Left lung (tissue), 10 donors: ENCODE measurements around the gene GPX3. TPM values are rescaled to one million over a fixed set of nuclear protein-coding genes. Genes with fewer than 3 reads are reported as not detected.

Source experiments
- ATAC-seq: fragments of 200-7000 bp; cut with Tn5 transposase; one replicate; pipeline ENCODE4 v1.9.1; 2020; ENCODE audit warnings: moderate library complexity
- DNase-seq, 4 donors: peaks; one replicate each; pipeline ENCODE4 v3.0.0-alpha.2; 2013 to 2020
- H3K27ac ChIP-seq, 2 donors: fragments of 200-600 bp; sonication (generic) in 1 of 2; one replicate each; pipeline versions ENCODE4 v1.5.0 to v1.8.0; 2020 to 2021
- H3K27me3 ChIP-seq, 2 donors: fragments of 200-600 bp; sonication (generic) in 1 of 2; one replicate each; pipeline versions ENCODE4 v1.5.0 to v1.8.0; 2020 to 2021
- H3K36me3 ChIP-seq, 2 donors: fragments of 200-600 bp; sonication (generic) in 1 of 2; one replicate each; pipeline versions ENCODE4 v1.5.0 to v1.8.0; 2020 to 2021
- H3K4me1 ChIP-seq, 2 donors: fragments of 200-600 bp; one replicate each; pipeline ENCODE4 v1.8.0; 2021
- H3K4me3 ChIP-seq, 2 donors: fragments of 200-600 bp; sonication (generic) in 1 of 2; one replicate each; pipeline versions ENCODE4 v1.5.0 to v1.8.0; 2020 to 2021; ENCODE audit warnings: mild to moderate bottlenecking in 1 of 2
- H3K9me3 ChIP-seq, 2 donors: fragments of 200-600 bp; sonication (generic) in 1 of 2; one replicate each; pipeline versions ENCODE4 v1.5.0 to v1.8.0; 2020 to 2021
- intact Hi-C, 2 donors: fragments of 100-400 bp; cut with DNase I; formaldehyde crosslinking; loops; one replicate each; pipeline versions ENCODE4 v1.11.2 to v1.14.2; 2022
- polyA plus RNA-seq, 6 donors: library from polyadenylated mRNA; unstranded; fragments of 120-200 nt; gene quantifications; one replicate each; pipeline ENCODE4 v1.2.1, GENCODE V29; 2013; ENCODE audit not compliant: insufficient read length in 6 of 6
- total RNA-seq, 2 donors: library from RNA; stranded (reverse); fragmentation: NEBNext Ultra II Directional; extraction: Animal tissue kit (Norgen Biotek cat#: 25700); gene quantifications; one replicate each; pipeline ENCODE4 v1.2.1, GENCODE V29; 2021
- TF ChIP-seq, protein P1 (sequence below), 2 donors: fragments of 200-600 bp; sonication (generic) in 1 of 2; IDR thresholded peaks; one replicate each; pipeline versions ENCODE4 v1.5.0 to v1.8.0; 2021; ENCODE audit warnings: antibody characterized with exemption in 2 of 2
- donor health status: DM: no; HTN: yes; CAD: no.
- donor health status: DM: no; HTN: no; CAD: no.

Gene GPX3
- total and polyA plus RNA-seq, 8 donors, result 49.0 to 424 (median 77.2) TPM

DNA sequence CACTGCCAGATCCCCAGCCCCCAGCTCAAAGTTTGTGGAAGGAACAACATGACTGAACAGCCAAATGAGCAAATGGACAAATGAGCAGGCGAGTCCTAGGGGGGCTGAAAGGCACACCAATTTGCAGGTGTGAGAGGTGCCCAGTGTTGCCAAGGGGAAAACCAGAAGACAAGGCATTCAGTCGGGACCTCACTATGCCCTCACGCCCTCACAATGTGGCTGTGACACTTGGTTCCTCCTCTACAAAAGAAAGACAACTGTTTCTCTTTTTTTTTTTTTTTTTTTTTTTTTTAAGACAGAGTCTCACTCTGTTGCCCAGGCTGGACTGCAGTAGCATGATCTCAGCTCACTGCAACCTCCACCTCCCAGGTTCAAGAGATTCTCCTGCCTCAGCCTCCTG, 32.4 kb downstream of the GPX3 start:
- H3K36me3 ChIP-seq, result peaks cover 0 to 100% of the 10 kb centered on the region in 2 donors
- H3K4me1 ChIP-seq, result peaks cover 3 to 66% of the 10 kb centered on the region in 2 donors
- DNase-seq, result no peak
- H3K9me3 ChIP-seq, result no peaks in the 10 kb centered on the region
- ATAC-seq, result no peak
- H3K27me3 ChIP-seq, result no peaks in the 10 kb centered on the region
- H3K4me3 ChIP-seq, result no peak overlapping the region
- peak overlapping the region in 1 of 2 donors; percentile 73 for H3K27ac ChIP-seq
- TF ChIP-seq, protein P1, sequence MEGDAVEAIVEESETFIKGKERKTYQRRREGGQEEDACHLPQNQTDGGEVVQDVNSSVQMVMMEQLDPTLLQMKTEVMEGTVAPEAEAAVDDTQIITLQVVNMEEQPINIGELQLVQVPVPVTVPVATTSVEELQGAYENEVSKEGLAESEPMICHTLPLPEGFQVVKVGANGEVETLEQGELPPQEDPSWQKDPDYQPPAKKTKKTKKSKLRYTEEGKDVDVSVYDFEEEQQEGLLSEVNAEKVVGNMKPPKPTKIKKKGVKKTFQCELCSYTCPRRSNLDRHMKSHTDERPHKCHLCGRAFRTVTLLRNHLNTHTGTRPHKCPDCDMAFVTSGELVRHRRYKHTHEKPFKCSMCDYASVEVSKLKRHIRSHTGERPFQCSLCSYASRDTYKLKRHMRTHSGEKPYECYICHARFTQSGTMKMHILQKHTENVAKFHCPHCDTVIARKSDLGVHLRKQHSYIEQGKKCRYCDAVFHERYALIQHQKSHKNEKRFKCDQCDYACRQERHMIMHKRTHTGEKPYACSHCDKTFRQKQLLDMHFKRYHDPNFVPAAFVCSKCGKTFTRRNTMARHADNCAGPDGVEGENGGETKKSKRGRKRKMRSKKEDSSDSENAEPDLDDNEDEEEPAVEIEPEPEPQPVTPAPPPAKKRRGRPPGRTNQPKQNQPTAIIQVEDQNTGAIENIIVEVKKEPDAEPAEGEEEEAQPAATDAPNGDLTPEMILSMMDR (IDR thresholded peaks at IDR 0.05), result no peak
- intact Hi-C loops, result loop anchor here in 1 of 2 donors (10.0 kb wide), 1 partner anchor 62 kb away; no protein-coding TSS in a partner anchor

DNA sequence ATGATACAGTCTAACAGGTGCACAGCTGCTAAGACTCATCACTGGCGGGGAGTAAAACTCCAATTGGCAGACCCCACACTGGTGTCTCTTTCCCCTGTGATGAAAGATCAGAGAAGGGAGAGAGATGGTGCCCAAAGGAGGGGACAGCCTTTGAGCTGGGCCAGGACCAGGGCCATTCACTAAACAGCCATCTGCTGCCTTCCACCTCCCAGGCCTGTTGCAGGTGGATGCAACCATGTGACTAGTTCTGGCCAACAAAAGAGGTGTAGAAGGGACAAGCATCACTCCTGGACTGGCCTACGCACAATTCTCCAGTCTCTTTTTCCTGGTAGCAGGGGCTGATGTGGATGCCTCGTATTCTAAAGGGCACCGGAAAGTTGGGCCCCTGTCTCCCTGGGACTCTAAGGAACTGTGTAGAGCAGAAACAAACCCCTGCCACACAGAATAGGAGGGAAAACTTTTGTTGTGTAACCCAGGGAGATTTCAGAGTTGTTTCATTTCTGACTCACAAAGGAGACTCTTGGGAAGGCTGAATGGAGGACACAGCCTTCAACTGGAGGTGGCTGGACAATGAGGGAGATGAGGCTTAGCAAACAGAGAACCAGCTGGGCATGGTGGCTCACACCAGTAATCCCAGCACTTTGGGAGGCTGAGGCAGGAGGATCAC, 33.5 kb downstream of the GPX3 start:
- peak overlapping the region in 1 of 2 donors; percentile 73 for H3K27ac ChIP-seq
- H3K36me3 ChIP-seq, result peaks cover 0 to 100% of the 10 kb centered on the region in 2 donors
- no peaks in the 10 kb centered on the region for H3K27me3 ChIP-seq
- H3K4me3 ChIP-seq, result no peak overlapping the region
- intact Hi-C loops, result loop anchor here in 1 of 2 donors (10.0 kb wide), 1 partner anchor 61 kb away; no protein-coding TSS in a partner anchor
- ATAC-seq (no peak), DNase-seq (no peak)
- H3K4me1 ChIP-seq, result peaks cover 3 to 77% of the 10 kb centered on the region in 2 donors
- no peaks in the 10 kb centered on the region for H3K9me3 ChIP-seq
- TF ChIP-seq, protein P1 (IDR thresholded peaks at IDR 0.05), result no peak

DNA sequence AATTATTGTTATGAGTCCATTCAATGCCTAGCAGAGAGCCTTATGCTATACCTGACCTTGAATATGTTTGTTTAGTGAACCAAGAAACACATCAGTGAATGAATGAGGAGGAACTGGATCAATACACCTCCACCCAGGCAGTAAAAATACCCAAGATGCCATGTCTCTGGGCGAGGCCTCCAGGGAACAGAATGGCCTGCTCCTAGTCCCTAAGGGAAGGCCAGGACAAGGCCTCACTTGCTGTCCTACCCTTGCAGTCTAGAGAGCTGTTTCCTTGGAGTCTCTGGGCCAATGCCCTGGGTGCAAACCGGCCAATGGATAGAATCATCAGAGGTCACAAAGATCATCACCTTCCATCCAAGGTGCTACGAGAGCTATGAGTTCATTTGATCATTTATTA, 34.3 kb downstream of the GPX3 start:
- intact Hi-C loops, result loop anchor here in 1 of 2 donors (10.0 kb wide), 1 partner anchor 60 kb away; no protein-coding TSS in a partner anchor
- Histone ChIP-seq H3K4me3 (no peak overlapping the region), H3K4me1 (peaks cover 3 to 84% of the 10 kb centered on the region in 2 donors), H3K9me3 (no peaks in the 10 kb centered on the region), H3K27me3 (no peaks in the 10 kb centered on the region), H3K36me3 (peaks cover 0 to 97% of the 10 kb centered on the region in 2 donors), H3K27ac (peak overlapping the region in 1 of 2 donors; percentile 73)
- ATAC-seq, result no peak
- TF ChIP-seq, protein P1 (IDR thresholded peaks at IDR 0.05), result no peak
- no peak for DNase-seq

DNA sequence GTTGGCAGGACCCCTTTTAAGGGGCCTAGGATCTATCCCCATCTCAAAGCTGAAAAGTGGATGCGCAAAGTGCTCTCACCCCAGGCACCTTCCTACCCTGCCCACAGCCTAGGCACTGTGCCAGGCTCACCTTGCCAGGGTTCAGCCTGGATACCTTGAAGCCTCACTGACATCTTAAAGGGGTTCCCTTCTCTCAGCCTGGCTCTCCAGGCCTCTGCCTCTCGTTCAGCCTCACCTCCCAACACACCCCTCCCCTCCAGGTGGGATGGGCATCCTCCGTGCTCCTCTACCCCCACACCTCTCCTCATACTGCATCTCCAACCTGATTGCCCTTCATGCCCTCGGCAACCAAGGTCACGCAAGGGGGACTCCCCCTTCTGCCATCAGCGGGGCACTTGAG, 34.9 kb downstream of the GPX3 start:
- DNase-seq, result no peak
- ATAC-seq, result no peak
- peak overlapping the region in 1 of 2 donors; percentile 72 for H3K27ac ChIP-seq
- H3K4me3 ChIP-seq, result no peak overlapping the region
- TF ChIP-seq, protein P1 (IDR thresholded peaks at IDR 0.05), result no peak
- intact Hi-C loops, result loop anchor here in 1 of 2 donors (10.0 kb wide), 1 partner anchor 59 kb away; no protein-coding TSS in a partner anchor
- no peaks in the 10 kb centered on the region for H3K27me3 ChIP-seq
- peaks cover 9 to 90% of the 10 kb centered on the region in 2 donors for H3K4me1 ChIP-seq
- no peaks in the 10 kb centered on the region for H3K9me3 ChIP-seq
- H3K36me3 ChIP-seq, result peaks cover 0 to 97% of the 10 kb centered on the region in 2 donors
